ENCODE results near the gene NAP1L5.

NAP1L5 gene, protein sequence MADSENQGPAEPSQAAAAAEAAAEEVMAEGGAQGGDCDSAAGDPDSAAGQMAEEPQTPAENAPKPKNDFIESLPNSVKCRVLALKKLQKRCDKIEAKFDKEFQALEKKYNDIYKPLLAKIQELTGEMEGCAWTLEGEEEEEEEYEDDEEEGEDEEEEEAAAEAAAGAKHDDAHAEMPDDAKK

DNA sequence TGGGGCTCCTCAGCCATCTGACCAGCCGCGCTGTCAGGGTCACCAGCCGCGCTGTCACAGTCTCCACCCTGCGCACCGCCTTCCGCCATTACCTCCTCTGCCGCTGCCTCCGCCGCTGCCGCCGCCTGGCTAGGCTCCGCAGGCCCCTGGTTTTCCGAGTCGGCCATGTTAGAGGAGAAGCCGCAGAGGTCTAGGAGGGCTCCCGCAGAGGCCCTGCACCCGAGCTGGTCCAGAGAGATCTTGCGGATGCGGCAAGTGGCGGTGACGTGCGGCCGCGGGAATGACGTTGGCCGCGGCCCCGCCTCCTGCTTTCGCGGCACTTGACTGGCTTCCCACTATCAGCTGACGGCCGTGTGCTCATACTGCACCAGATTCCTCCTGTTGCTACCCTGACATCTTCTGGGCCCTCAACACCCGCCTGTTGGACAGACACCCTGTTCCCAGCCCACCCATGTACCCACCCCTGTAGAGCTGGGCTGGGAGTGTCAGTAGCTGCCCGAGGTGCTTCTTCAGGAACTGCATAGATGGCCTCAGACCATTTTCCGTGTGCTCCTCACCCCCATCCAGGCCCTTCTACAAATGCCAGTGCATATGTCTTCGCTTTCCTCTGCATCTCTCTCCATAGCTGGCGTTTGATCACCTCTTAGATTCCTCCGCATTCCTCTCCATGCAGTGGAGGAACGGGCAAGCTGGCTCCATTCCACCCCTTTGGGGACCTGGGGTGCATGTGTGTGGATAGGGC lies at the start of gene NAP1L5:
Gene NAP1L5 (minus strand): TSS at position 242 of the 742 bp plus-strand sequence. CDS start 75 bp downstream, at position 167.
- DNase-seq = peak; percentile 14

DNA sequence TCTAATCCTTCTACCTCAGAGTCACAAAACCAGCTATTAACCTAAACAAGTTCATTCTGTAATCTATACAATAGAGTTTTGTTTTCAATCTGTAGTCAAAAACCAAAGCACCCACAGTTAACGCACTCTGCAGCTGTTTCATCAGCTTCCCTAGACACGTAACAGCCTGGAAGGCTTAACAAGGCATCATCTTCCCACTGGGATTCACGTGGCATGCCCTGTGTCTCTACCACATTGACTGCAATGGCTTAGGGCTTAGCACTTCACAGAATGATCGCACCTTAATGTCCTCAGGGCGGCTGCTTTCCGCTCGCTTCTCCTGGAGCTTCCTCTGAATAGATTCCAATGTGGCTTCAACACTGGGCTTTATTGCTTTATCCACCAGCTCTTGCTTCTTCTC lies 49.7 kb upstream of the NAP1L5 start:
- no peak for DNase-seq

DNA sequence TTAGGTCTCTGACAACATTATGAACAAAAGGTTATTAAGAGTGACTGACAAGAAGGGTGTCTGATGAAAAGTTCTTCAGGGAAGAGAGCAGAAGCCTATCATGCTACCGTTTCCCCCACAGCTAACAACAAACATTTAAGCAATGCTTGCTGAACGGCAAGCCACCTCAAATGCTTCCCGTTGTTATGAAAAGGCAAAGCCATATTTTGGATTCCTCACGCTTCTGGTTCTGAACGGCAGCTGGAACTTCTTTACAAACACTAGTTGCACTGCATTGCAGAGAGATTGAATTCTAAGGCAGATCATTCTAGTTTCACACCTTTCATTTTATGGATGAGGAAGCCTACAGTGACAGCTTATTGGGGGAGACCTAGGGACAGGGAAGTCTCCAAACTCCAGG lies 48.6 kb upstream of the NAP1L5 start:
- DNase-seq = no peak

DNA sequence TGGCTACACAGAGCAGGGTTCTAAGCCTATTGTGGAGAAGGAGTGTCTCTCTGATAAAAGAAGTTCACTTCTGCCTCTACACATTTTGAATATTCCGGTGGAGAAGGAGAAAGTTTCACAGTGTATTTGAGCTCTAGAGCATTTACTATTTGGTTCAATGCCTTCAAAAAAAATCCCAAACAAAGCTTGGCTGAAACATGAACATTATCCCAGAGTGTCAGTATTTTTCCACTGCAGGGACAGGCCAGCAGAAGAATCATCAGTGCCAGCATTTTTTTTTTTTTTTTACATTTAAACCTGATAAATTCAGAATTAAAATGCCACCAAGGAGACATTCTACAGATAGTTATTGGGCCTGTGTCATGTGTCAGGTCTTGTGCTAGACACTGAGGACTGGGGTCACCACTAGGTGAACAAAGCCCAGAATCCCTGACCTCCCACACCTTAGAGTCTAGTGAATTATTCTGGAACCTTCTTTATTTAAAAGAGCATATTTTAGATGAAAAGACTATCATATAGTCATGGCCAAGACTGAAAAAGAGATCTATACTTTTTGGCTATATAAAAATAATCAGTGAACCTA lies 48.0 kb upstream of the NAP1L5 start:
- no peak for DNase-seq

DNA sequence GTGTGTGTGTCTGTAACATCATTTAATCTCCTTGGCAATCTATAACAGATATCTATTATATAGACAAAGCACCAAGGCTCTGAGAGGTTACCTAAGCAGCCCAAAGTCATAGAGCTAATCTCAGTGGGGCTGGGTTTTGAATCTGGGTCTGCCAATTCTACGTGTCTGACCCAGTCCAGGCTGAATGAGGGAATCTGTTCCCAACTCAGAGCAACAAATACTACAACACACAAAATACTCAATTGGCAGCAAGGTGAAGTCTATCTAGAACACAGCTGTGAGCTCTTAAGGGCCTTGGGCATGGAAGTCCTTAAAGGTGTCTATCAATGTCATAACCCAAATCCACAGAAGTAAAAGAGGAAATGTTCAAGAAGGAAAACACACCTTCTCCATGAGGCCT lies 47.5 kb upstream of the NAP1L5 start:
- no peak for DNase-seq

DNA sequence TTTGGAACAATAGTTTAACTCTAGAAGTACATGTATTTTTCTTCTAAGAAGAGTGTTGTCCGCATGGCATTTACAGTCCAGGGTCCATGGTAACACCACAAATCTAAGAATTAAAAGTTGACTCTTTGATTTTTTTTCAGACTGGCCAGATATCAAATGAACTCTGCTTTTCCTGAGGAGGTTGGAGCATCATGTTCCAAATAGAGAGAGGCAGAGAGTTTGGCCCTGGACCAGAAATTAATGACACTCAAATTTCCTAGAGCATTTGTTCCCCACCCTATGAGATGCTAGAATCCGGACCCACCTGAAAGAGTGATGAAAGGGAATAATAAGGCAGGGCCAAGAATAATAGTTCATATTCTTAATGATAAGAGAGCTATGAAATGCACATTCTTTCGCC lies 47.0 kb upstream of the NAP1L5 start:
- no peak for DNase-seq

DNA sequence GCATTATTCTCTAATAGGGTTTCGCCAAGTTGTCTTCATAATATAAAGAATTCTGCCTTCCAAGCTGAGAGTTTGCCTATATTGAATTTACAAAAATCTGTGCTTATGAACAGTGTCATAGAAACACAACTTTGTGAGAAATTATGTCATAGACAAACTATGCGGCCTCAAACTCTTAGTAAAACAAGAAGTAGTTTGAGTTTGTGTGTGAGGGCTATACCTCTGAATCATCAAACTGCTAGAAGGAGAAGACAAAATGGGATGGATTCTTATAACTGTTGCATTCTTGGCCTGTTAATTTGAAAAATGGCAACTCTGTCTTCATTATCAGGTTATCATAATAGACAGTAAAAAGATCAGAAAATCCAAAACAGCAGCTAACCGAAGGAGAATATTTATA lies 46.1 kb upstream of the NAP1L5 start:
- DNase-seq = no peak

DNA sequence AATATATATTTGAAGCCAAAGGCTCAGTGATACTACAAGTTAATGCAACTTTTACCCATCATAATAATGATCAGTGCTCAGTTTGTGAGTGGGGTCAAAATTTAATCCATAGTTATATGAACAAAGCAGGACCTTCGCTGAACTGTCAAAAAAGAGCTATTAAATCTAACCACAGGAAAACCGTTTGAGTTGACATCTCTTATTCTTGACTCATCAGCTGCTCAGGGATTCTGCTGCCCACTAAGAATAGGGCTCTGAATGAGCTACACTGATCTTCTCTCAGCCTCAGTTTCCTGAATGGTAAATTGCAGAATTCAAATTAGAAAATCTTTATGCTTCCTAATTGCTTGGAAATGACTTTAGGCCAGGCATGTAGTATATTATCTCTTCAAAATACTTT lies 44.9 kb upstream of the NAP1L5 start:
- no peak for DNase-seq

DNA sequence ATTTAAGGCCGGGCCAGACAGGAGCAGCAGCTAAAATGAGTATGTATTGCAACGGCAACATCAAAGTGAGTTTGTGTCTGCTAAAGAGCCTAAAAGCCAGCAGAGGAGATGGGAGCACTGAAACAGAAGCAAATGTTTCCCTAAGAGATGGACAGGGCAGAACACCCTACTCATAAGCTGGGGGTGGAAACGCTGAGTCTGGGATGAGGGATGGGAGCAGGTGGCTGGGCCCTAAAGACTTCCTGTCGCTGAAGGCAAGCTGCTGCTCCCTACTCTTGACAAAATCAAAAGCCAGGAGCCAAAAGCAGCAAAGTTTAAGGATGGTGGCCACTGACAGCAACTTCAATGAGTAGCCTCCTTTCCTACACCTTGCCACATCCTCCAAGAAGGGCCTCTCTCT lies 40.6 kb upstream of the NAP1L5 start:
- no peak for DNase-seq

DNA sequence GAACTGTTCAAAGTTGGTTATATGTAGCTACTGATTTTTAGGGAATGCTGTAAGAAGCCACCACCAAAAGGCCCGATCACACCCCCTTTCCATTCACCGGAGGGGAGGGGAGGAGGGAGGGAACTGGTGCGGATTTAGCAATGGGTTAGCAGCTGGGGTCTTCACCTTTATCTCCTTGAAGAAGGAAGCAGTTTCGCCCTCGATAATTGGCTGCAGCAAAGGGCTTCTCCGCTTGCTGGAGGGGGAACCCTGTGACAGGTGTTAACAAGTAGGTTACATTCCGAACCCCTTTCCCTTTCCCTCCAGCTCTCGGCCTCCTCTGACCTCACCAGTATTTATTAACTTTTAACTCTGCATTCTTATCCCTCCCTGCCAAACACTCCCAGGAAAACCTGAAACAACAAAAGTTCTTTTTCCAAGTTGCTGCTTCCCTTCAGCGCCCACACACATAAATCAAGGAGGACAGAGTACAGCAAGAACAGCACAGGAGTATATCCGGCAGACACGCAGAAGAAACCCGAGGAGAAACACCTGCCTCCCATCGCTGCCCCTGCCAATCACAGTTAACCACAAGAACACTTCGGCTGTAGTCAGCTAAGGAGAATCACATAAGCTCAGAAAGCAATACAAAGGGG lies 39.8 kb upstream of the NAP1L5 start:
- no peak for DNase-seq

DNA sequence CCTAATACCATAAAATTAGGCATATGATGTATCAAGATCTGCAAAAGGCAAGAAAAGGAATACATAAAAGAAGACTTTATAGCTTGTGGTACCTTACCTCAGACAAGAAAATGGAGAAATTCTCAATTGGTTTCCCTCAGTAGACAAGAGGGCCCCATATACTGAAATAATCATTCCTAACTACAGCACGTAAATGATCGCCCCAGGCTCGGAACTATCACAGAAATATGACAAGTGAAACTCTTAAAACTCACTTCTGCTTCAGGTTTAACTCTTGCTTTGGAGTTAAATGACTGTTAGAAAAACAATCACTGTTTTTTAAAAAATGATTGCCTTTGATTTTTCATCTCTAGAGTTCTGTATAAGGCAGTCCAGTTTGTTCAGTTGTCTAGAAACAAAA lies 38.6 kb upstream of the NAP1L5 start:
- DNase-seq = no peak

DNA sequence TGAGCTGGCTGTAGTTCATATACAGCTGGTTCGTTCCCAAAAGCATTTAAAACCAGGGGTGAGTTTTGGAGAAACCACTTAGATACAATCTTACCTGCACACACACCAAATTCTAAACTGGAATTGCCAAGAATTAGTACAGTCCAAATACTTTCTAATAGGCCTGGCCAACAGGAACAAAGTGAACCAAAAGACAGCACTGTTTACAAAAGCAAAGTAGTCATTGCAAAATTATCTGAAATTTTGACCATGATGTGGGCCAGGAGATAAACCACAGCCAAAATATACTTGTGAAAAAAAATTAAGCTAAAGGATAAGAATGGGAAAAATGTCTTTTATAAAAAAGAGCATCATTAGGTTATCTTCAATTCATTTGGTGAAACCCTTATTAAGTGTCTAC lies 37.9 kb upstream of the NAP1L5 start:
- DNase-seq = no peak

DNA sequence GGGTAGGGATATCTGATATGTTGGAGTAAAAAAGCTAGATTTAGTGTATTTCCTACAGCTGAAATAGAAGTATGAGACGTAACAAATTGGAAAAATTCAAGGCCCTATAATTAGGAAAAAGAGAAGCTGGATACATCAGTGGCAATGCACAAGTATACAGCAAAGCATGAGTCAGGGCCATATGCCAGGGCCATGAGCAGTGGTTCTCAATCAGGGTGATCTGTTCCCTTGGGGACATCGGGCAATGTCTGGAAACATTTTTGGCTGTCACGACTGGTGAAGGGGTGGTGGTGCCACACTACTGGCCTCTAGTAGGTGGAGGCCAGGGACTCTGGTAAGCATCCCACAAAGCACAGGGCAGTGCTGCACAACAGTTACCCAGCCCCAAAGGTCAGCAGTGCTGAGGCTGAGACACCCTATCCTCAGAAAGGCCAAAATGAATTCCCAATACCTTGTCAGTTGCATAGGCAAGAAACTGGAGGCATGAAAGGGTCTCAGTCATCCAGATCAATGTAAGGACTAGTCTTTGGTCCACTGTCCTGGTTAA lies 36.8 kb upstream of the NAP1L5 start:
- DNase-seq = no peak

DNA sequence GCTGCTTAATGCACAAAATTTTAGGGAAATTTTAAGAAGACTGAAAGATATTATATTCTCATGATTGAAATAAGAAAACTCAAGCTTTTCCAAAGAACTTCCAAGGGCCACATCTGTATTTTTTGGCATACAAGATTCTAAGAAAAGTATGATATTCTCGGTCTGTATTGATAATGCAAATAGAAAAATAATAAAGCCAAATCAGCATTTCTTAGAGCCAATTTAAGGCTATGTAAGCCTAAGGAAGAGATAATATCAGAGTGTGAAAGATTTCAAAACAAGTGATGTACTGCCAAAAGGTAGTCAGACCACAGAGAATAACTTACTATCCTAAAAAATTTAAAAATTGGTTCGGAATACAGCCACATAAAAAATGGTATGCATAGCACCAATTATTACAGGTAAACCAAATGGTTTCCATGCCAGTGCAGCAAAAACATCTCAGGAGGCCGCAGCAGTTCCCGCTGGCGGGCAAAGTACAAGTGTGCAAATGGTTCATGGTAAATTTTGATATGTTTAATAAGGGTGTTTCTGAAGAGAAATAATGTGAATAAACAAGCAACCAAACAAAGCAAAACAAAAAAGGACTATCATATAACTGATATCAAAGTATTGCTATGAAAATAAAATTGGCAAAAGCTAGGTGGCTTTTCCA lies 35.2 kb upstream of the NAP1L5 start:
- DNase-seq = no peak

DNA sequence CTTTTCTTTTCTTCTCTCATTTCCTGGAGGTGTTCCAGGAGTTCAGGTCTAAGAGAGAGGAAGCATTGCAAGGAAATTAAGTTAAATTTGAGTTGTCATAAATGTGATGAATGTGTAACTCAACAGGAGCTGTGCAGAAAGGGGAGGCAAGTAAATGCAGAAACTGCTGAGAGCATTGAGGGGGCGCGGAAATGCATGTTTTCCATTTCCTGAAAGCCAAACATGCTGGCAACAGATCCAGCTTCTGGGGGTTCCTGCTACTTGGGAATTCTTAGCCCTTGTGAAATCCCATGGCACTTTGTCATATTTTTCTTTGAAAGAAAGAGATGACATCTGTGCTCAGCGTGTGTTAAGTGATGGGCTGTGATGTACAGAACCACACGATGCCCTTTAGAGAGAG lies 33.8 kb upstream of the NAP1L5 start:
- no peak for DNase-seq

DNA sequence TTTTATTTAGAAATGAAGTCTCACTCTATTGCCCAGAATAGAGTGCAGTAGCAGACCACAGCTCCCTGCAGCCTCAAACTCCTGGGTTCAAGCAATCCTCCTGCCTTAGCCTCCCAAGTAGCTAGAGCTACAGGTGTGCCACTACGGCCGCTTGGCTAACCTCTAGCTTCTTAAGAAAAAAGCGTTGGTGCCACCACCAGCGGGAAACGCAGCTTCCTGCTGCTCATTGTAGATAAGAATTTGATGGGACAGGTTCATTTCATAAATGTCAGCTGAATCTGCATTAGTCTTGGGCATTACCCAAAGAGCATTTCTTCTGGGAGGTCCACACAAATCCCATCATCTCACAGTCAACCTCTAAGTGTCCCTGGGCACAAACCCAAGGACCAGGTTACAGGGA lies 33.2 kb upstream of the NAP1L5 start:
- no peak for DNase-seq

DNA sequence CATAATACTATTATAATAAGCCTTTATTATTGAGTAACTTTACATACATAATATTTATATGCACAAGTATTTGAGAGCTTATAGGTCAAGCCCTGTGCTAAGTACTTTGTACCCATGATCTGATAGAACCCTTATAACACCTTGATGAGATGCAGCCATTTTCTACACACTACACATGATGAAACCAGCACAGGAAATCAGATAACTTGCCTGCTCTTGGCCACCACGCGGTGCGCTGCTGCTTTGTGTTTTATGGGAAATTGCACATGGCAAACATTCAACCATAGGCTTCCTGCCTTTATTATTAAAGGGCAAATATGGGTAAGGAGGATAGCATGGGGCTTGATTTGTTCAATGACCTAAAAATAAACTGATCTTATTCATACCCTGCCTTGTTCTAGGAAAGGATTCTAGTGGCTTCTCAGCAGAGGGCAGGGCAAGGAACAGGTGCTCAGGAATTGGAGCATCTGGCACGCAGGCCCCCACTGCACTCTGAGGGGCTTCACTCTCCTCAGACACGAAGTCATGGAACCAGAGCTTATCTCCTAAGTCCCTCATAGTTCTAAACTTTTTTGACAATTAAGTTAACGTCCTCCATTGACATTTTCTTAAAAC lies 31.6 kb upstream of the NAP1L5 start:
- DNase-seq = no peak

DNA sequence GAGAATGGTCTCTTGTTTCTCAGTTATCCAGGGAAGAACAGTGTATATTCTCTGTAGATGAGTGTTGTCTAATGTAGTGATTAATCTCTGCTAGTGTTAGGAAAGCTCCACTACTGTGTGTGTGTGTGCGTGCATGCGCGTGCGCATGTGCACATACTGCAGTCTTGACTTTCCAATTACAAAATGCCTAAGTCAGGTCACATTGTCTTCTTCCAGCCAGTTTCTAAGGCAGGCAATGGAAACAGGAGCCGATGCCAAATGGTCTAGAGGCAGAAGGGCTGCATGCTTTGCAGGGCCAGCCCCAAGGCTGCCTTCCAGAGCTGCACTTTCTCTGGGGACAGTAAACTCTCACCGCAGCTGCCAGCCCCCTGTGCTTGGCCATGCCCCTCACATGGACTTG lies 30.5 kb upstream of the NAP1L5 start:
- DNase-seq = no peak

DNA sequence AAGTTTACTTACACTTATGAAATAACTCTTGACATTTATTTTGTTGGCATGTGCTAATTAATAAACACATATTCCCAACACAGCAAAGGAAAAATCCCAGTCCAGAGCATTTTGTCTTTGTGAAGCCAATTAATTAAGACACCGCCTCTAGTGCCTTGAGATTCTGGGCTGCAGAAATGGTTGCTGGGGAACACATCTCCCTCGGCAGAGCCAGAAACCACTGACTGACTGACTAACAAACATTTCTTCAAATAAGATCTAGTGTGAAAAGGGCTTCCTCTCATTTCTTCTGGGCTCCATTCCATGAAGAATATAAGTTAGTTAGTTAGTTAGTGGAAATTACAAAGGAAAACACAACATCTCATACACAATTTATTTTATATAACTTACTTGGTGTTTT lies 28.4 kb upstream of the NAP1L5 start:
- no peak for DNase-seq

DNA sequence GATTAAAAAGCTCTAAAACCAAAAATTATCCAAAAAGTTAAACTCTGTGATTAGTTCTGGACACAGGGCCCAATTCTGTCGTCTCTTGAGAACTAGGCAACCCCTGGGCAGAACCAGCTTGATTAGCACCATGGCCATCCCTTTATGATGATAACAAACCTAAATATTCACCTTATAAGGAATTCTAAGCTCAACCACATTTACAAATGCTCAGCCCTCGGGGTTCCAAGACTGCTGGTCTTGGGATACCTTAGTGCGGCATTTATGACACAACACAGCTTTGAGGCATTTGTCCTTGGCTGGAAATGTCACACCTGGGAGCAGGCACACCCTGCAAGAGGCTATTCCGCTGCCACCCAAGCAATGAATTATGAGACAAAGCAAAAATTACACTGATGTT lies 27.5 kb upstream of the NAP1L5 start:
- no peak for DNase-seq

DNA sequence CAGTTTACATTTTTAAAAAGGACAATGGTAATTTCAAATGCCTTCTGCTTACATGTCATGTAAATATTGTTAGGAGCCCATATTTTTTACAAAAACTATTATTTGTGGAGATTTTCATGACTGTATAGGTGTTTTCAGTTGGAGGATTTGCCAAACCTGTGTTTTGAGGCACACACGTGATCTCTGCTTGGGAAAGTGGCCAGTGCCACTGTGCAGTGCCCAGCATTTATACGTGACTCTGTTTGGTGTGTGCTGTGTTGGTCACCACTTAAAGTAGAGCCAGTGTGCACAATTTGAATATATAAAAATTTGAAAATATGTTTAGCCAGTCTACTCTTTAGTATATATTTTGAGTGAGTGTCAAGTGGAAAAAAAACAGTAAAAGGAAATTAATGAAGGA lies 26.8 kb upstream of the NAP1L5 start:
- DNase-seq = no peak

DNA sequence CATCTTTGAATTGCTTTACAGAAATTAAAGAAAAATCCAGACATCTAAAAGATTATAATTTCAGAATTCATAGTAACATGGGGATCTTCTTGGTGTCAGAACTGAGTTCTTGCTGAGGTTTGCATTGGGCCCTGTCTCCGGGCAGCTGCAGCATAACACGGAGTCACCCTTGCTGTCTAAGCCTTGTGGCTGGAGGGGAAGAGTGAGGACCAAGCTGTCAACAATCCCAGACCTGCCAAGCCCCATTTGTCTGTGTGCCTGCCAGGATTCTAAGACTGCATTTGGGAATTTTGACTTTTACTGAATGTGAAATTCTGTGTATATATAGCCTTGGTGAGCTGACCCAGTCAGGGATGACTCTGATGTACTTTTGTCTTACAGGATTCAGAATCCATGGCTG lies 25.2 kb upstream of the NAP1L5 start:
- DNase-seq = no peak

DNA sequence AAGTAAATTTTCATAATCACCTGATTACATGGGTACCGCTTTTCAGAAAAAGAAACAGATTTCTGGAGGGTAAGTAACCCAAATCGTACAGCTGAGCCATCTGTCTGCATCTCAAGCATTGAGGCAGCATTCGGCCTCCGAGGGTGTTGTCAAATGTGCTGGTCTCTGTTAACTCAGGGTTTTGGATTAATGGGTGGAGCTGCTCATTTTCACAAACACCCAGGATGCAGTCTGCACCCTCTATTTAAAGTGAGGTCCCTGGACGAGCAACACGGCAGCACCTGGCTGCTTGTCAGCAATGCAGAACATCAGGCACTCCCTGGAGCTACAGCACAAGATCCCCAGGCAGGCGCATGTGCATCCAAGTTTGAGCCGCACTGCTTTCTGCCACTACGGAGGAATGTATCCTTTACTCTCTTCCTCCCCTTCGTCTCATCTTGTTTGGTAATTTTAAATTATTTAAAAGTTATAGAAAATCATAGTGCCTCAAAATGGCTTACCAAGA lies 24.7 kb upstream of the NAP1L5 start:
- no peak for DNase-seq

Measured in NCI-H1694 (cell line).